Karpas-422 (cell line): Measurements from ENCODE around the gene ABCA2. TPM values are rescaled to one million over a fixed set of nuclear protein-coding genes. Genes with fewer than 3 reads are reported as not detected.
"Not testable (repeated sequence)": the region's sequence is repeated elsewhere in the genome, so short reads cannot be mapped to it uniquely, and the experiment has no call there.

Experiments
- DNase-seq: peaks from one replicate; pipeline ENCODE4 v3.0.0-alpha.2; 2015
- H2AFZ ChIP-seq: fragments of 200-600 bp; sonication (generic); 2 replicates; pipeline ENCODE4 v1.6.1; 2014; ENCODE audit warnings: antibody characterized with exemption, low read length, mixed read lengths
- H3K27ac ChIP-seq: fragments of 200-600 bp; sonication (generic); 2 replicates; pipeline ENCODE4 v1.5.1; 2014; ENCODE audit warnings: mild to moderate bottlenecking, low read length, moderate library complexity
- H3K27me3 ChIP-seq: fragments of 200-600 bp; sonication (generic); 2 replicates; pipeline ENCODE4 v1.6.1; 2014; ENCODE audit warnings: low read length, mixed read lengths
- H3K36me3 ChIP-seq: fragments of 200-600 bp; sonication (generic); 2 replicates; pipeline ENCODE4 v1.6.1; 2014; ENCODE audit warnings: low read length, mixed read lengths; ENCODE audit not compliant: insufficient read depth
- H3K4me1 ChIP-seq: fragments of 200-600 bp; sonication (generic); 2 replicates; pipeline ENCODE4 v1.6.1; 2014; ENCODE audit warnings: mild to moderate bottlenecking, low read length, mixed read lengths
- H3K4me2 ChIP-seq: fragments of 200-600 bp; sonication (generic); 2 replicates; pipeline ENCODE4 v1.6.1; 2014; ENCODE audit warnings: low read length, low read depth, mild to moderate bottlenecking; ENCODE audit not compliant: poor library complexity, severe bottlenecking
- H3K4me3 ChIP-seq: fragments of 200-600 bp; sonication (generic); 2 replicates; pipeline ENCODE4 v1.5.1; 2014; ENCODE audit warnings: mild to moderate bottlenecking, antibody characterized with exemption, low read length, mixed read lengths
- H3K79me2 ChIP-seq: fragments of 200-600 bp; sonication (generic); 2 replicates; pipeline ENCODE4 v1.6.1; 2014; ENCODE audit warnings: mild to moderate bottlenecking, low read length, mixed read lengths
- H3K9ac ChIP-seq: fragments of 200-600 bp; sonication (generic); 2 replicates; pipeline ENCODE4 v1.6.0; 2014; ENCODE audit warnings: low read length
- H3K9me2 ChIP-seq: fragments of 200-600 bp; sonication (generic), shearing (Covaris generic); replicated peaks from 2 replicates; pipeline ENCODE4 v1.6.0; 2014; ENCODE audit warnings: mild to moderate bottlenecking, low read length, moderate library complexity; ENCODE audit not compliant: insufficient read depth
- H3K9me3 ChIP-seq: fragments of 300-700, 200-600 bp; sonication (generic); 2 replicates; pipeline ENCODE4 v1.6.1; 2014; ENCODE audit warnings: low read length, mixed read lengths
- H4K20me1 ChIP-seq: fragments of 200-600 bp; sonication (generic); 2 replicates; pipeline ENCODE4 v1.6.1; 2014; ENCODE audit warnings: mild to moderate bottlenecking, antibody characterized with exemption, low read length, low read depth; ENCODE audit not compliant: insufficient read depth
- total RNA-seq: library from RNA; depleted of rRNA; stranded (reverse); fragments of >200 nt; shearing (Covaris generic); gene quantifications from 2 replicates; pipeline ENCODE4 v1.2.3, GENCODE V29; 2014; ENCODE audit warnings: low replicate concordance

ABCA2 gene
- total RNA-seq, 1 experiment from 2014 or later, result 2.4 TPM

- H3K27me3 ChIP-seq, result no peaks in the 10 kb centered on the region
These were observed 7.9 kb upstream of the ABCA2 start for GRCh38 chr9:137035937-137036336.

GRCh38 chr9:137035507-137035834, 7.4 kb upstream of the ABCA2 start:
- H3K9ac ChIP-seq, result no peak overlapping the region
- no peak overlapping the region for H2AFZ ChIP-seq
- H4K20me1 ChIP-seq, result no peaks in the 10 kb centered on the region
- no peaks in the 10 kb centered on the region for H3K36me3 ChIP-seq
- H3K9me3 ChIP-seq, result no peaks in the 10 kb centered on the region
- no peak overlapping the region for H3K4me3 ChIP-seq
- H3K4me1 ChIP-seq, result peaks cover 21% of the 10 kb centered on the region
- no peaks in the 10 kb centered on the region for H3K79me2 ChIP-seq
- DNase-seq, result no peak
- no peaks in the 10 kb centered on the region for H3K27me3 ChIP-seq
- no peak overlapping the region for H3K27ac ChIP-seq
- no peaks in the 10 kb centered on the region for H3K9me2 ChIP-seq
- no peak overlapping the region for H3K4me2 ChIP-seq

More at GRCh38 chr9:137035937-137036336, 7.9 kb upstream of the ABCA2 start:
- H3K4me1 ChIP-seq, result peaks cover 21% of the 10 kb centered on the region
- H3K9me3 ChIP-seq, result no peaks in the 10 kb centered on the region
- H2AFZ ChIP-seq, result no peak overlapping the region
- H3K4me3 ChIP-seq, result no peak overlapping the region
- no peak overlapping the region for H3K4me2 ChIP-seq
- H3K9me2 ChIP-seq, result no peaks in the 10 kb centered on the region
- H3K36me3 ChIP-seq, result no peaks in the 10 kb centered on the region
- H3K79me2 ChIP-seq, result no peaks in the 10 kb centered on the region
- DNase-seq, result no peak
- H4K20me1 ChIP-seq, result no peaks in the 10 kb centered on the region
- H3K27ac ChIP-seq, result no peak overlapping the region
- no peak overlapping the region for H3K9ac ChIP-seq

GRCh38 chr9:137034709-137035506, 6.9 kb upstream of the ABCA2 start:
- Histone ChIP-seq H3K4me3 (no peak overlapping the region), H3K9ac (no peak overlapping the region), H3K9me3 (no peaks in the 10 kb centered on the region), H3K36me3 (no peaks in the 10 kb centered on the region), H3K79me2 (no peaks in the 10 kb centered on the region), H3K4me2 (no peak overlapping the region), H3K4me1 (peaks cover 21% of the 10 kb centered on the region), H3K9me2 (no peaks in the 10 kb centered on the region), H3K27me3 (no peaks in the 10 kb centered on the region), H4K20me1 (no peaks in the 10 kb centered on the region), H3K27ac (no peak overlapping the region), H2AFZ (no peak overlapping the region)
- DNase-seq, result peak; percentile 94

- Histone ChIP-seq H3K9me2 (no peaks in the 10 kb centered on the region), H3K36me3 (no peaks in the 10 kb centered on the region), H3K4me3 (no peak overlapping the region), H3K27ac (no peak overlapping the region), H3K4me2 (no peak overlapping the region), H3K27me3 (no peaks in the 10 kb centered on the region), H4K20me1 (no peaks in the 10 kb centered on the region), H3K9me3 (no peaks in the 10 kb centered on the region), H3K4me1 (peaks cover 21% of the 10 kb centered on the region), H3K79me2 (no peaks in the 10 kb centered on the region), H2AFZ (no peak overlapping the region), H3K9ac (no peak overlapping the region)
- no peak for DNase-seq
These were observed 6.1 kb upstream of the ABCA2 start for GRCh38 chr9:137034039-137034708.

GRCh38 chr9:137033481-137033880, 5.4 kb upstream of the ABCA2 start:
- H3K9ac ChIP-seq, H3K79me2 ChIP-seq, H3K9me2 ChIP-seq, H4K20me1 ChIP-seq, H3K4me3 ChIP-seq, H2AFZ ChIP-seq, H3K9me3 ChIP-seq, H3K36me3 ChIP-seq, H3K27me3 ChIP-seq, H3K27ac ChIP-seq, H3K4me2 ChIP-seq, DNase-seq: not testable (repeated sequence)
- peaks cover 24% of the 10 kb centered on the region for H3K4me1 ChIP-seq

- Histone ChIP-seq H3K4me3 (no peak overlapping the region), H3K27ac (no peak overlapping the region), H3K27me3 (no peaks in the 10 kb centered on the region), H2AFZ (no peak overlapping the region), H3K4me1 (peaks cover 26% of the 10 kb centered on the region), H3K9me2 (no peaks in the 10 kb centered on the region), H3K79me2 (no peaks in the 10 kb centered on the region), H3K4me2 (no peak overlapping the region), H4K20me1 (no peaks in the 10 kb centered on the region), H3K9me3 (no peaks in the 10 kb centered on the region), H3K9ac (no peak overlapping the region), H3K36me3 (no peaks in the 10 kb centered on the region)
- DNase-seq, result no peak
These were observed 4.8 kb upstream of the ABCA2 start for GRCh38 chr9:137032858-137033257.

- Histone ChIP-seq H3K9me2 (no peaks in the 10 kb centered on the region), H3K4me3 (no peak within 1 kb of the TSS), H3K27me3 (no peaks in the 10 kb centered on the region), H3K9ac (no peak within 1 kb of the TSS), H3K9me3 (no peaks in the 10 kb centered on the region), H3K27ac (no peak within 1 kb of the TSS), H2AFZ (no peak within 1 kb of the TSS), H3K4me1 (peaks cover 31% of the 10 kb centered on the region), H3K36me3 (no peaks in the 10 kb centered on the region), H4K20me1 (no peaks in the 10 kb centered on the region; the same call in 1 of the 2 replicates), H3K79me2 (no peaks in the 10 kb centered on the region), H3K4me2 (peak within 1 kb of the TSS; percentile 11)
- DNase-seq, result peak; percentile 84
These were observed 4.0 kb upstream of the ABCA2 start, which contains the start of gene FUT7 for GRCh38 chr9:137031904-137032640. Gene FUT7, minus strand, starts transcription at chr9:137032088. Its CDS starts 97 bp downstream, at chr9:137031991.
